NCI-H146 (cell line): ENCODE results near the gene ASTN2.

Experiments used
- DNase-seq: peaks from one replicate; lab custom pipeline; 2025; lab: John Stamatoyannopoulos, UW

The ASTN2 gene

GRCh38 chr9:117368684-117369230, 46.1 kb downstream of the ASTN2 start:
- no peak for DNase-seq

- no peak for DNase-seq
Measured at GRCh38 chr9:117365438-117365837, 49.4 kb downstream of the ASTN2 start.

GRCh38 chr9:117363006-117363405, 51.9 kb downstream of the ASTN2 start:
- no peak for DNase-seq

GRCh38 chr9:117359910-117360309, 54.9 kb downstream of the ASTN2 start:
- DNase-seq: no peak

- no peak for DNase-seq
Measured at GRCh38 chr9:117355542-117355941, 59.3 kb downstream of the ASTN2 start.

- DNase-seq: no peak
Measured at GRCh38 chr9:117354997-117355396, 59.9 kb downstream of the ASTN2 start.

- DNase-seq: no peak
Measured at GRCh38 chr9:117354244-117354847, 60.5 kb downstream of the ASTN2 start.

- DNase-seq: no peak
Measured at GRCh38 chr9:117344892-117345660, 69.8 kb downstream of the ASTN2 start.

GRCh38 chr9:117343427-117343826, 71.4 kb downstream of the ASTN2 start:
- DNase-seq: no peak

- no peak for DNase-seq
Measured at GRCh38 chr9:117341151-117341550, 73.7 kb downstream of the ASTN2 start.

- no peak for DNase-seq
Measured at GRCh38 chr9:117340422-117340821, 74.4 kb downstream of the ASTN2 start.

- DNase-seq: no peak
Measured at GRCh38 chr9:117335837-117336433, 78.9 kb downstream of the ASTN2 start.

GRCh38 chr9:117334101-117334500, 80.8 kb downstream of the ASTN2 start:
- peak; percentile 42 for DNase-seq

GRCh38 chr9:117325831-117326230, 89.0 kb downstream of the ASTN2 start:
- DNase-seq: peak; percentile 45

- DNase-seq: peak; percentile 26
Measured at GRCh38 chr9:117325110-117325731, 89.6 kb downstream of the ASTN2 start.

GRCh38 chr9:117323390-117323789, 91.5 kb downstream of the ASTN2 start:
- no peak for DNase-seq

GRCh38 chr9:117317192-117317591, 97.7 kb downstream of the ASTN2 start:
- DNase-seq: no peak

GRCh38 chr9:117315236-117315635, 99.6 kb downstream of the ASTN2 start:
- DNase-seq: no peak

GRCh38 chr9:117313989-117314388, 100.9 kb downstream of the ASTN2 start:
- DNase-seq: no peak

GRCh38 chr9:117307701-117308100, 107.2 kb downstream of the ASTN2 start:
- no peak for DNase-seq

GRCh38 chr9:117306032-117306431, 108.8 kb downstream of the ASTN2 start:
- DNase-seq: no peak

GRCh38 chr9:117305454-117305853, 109.4 kb downstream of the ASTN2 start:
- DNase-seq: no peak

GRCh38 chr9:117304549-117304948, 110.3 kb downstream of the ASTN2 start:
- no peak for DNase-seq
